GM18909 (cell line): Measurements from ENCODE around the gene MAMLD1.
"Not testable (repeated sequence)": the region's sequence is repeated elsewhere in the genome, so short reads cannot be mapped to it uniquely, and the experiment has no call there.

ENCODE experiments used
- ATAC-seq: cut with Tn5 transposase; IDR thresholded peaks from one replicate; pipeline ENCODE4 v1.9.1; 2021; ENCODE audit warnings: mild to moderate bottlenecking; ENCODE audit not compliant: unreplicated experiment, poor library complexity

The MAMLD1 gene

GRCh38 chrX:150362599-150363481 is at the start of gene MAMLD1:
MAMLD1 (plus strand) TSS chrX:150363317; CDS start chrX:150445517, 82,200 bp downstream.
- ATAC-seq, result no peak

GRCh38 chrX:150313514-150313913 is 49.6 kb upstream of the MAMLD1 start:
- ATAC-seq, result no peak

GRCh38 chrX:150314186-150314585 is 48.9 kb upstream of the MAMLD1 start:
- no peak for ATAC-seq

- no peak for ATAC-seq
Measured at GRCh38 chrX:150316564-150316963, 46.6 kb upstream of the MAMLD1 start.

GRCh38 chrX:150323020-150323419 is 40.1 kb upstream of the MAMLD1 start:
- no peak for ATAC-seq

GRCh38 chrX:150324035-150324728 is 38.9 kb upstream of the MAMLD1 start:
- ATAC-seq, result no peak

- ATAC-seq, result no peak
Measured at GRCh38 chrX:150324919-150325318, 38.2 kb upstream of the MAMLD1 start.

GRCh38 chrX:150326541-150327247 is 36.4 kb upstream of the MAMLD1 start:
- ATAC-seq, result no peak

GRCh38 chrX:150329282-150329681 is 33.8 kb upstream of the MAMLD1 start:
- ATAC-seq, result no peak

- no peak for ATAC-seq
Measured at GRCh38 chrX:150329868-150330267, 33.2 kb upstream of the MAMLD1 start.

- ATAC-seq, result no peak
Measured at GRCh38 chrX:150332023-150332422, 31.1 kb upstream of the MAMLD1 start.

GRCh38 chrX:150334100-150334499 is 29.0 kb upstream of the MAMLD1 start:
- no peak for ATAC-seq

GRCh38 chrX:150334981-150335380 is 28.1 kb upstream of the MAMLD1 start:
- no peak for ATAC-seq

- no peak for ATAC-seq
Measured at GRCh38 chrX:150337026-150337425, 26.1 kb upstream of the MAMLD1 start.

- ATAC-seq, result no peak
Measured at GRCh38 chrX:150337536-150337935, 25.6 kb upstream of the MAMLD1 start.

GRCh38 chrX:150338615-150339014 is 24.5 kb upstream of the MAMLD1 start:
- ATAC-seq, result no peak

GRCh38 chrX:150339736-150340135 is 23.4 kb upstream of the MAMLD1 start:
- no peak for ATAC-seq

GRCh38 chrX:150340326-150340725 is 22.8 kb upstream of the MAMLD1 start:
- not testable (repeated sequence) for ATAC-seq

- no peak for ATAC-seq
Measured at GRCh38 chrX:150347471-150347870, 15.6 kb upstream of the MAMLD1 start.

GRCh38 chrX:150348365-150348764 is 14.8 kb upstream of the MAMLD1 start:
- ATAC-seq, result no peak

GRCh38 chrX:150352114-150352513 is 11.0 kb upstream of the MAMLD1 start:
- ATAC-seq, result no peak
